HG03342 (cell line): ENCODE results near the gene PPP1R3E.
A peak's percentile ranks its signal among the peaks of the same experiment; 100 is the strongest.
"Not testable (repeated sequence)": the region's sequence is repeated elsewhere in the genome, so short reads cannot be mapped to it uniquely, and the experiment has no call there.

Source experiments
- ATAC-seq: cut with Tn5 transposase; IDR thresholded peaks from one replicate; pipeline ENCODE4 v1.9.1; 2021; ENCODE audit warnings: mild to moderate bottlenecking, moderate library complexity; ENCODE audit not compliant: unreplicated experiment

Gene PPP1R3E

DNA sequence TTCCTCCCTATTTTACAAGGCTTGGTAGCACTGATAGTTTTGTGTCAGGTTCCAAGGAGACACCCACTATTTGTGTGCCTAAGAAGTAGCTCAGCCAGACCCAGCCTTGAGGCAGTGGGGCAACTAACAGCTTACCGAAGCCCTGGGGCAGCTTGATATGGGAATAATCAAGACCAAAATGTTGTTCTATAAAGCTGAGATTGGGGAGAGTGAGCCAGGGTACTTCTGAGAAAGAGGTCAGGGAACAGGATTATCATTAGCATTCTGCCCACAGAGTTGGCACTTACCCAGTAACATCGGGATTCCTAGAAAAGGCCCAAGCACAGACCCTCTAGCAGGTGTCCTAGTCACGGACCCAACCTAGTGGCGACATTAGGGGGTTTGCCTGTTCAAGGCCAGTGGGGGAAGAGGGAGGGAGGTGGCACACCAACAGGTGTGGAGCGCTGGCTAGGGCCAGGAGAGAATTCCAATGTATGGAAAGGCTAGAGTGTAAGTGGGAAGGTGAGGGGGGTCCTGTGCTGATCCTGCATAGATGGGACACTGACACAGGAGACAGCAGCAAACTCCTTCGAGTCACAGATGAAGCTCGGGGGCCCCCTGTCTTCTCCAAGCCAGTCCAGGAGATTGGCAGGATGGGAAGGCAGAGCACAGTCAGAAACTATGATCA is 4.9 kb downstream of the PPP1R3E start:
- ATAC-seq: no peak

- no peak for ATAC-seq
These were observed 5.6 kb downstream of the PPP1R3E start for GRCh38 chr14:23297096-23297495.

DNA sequence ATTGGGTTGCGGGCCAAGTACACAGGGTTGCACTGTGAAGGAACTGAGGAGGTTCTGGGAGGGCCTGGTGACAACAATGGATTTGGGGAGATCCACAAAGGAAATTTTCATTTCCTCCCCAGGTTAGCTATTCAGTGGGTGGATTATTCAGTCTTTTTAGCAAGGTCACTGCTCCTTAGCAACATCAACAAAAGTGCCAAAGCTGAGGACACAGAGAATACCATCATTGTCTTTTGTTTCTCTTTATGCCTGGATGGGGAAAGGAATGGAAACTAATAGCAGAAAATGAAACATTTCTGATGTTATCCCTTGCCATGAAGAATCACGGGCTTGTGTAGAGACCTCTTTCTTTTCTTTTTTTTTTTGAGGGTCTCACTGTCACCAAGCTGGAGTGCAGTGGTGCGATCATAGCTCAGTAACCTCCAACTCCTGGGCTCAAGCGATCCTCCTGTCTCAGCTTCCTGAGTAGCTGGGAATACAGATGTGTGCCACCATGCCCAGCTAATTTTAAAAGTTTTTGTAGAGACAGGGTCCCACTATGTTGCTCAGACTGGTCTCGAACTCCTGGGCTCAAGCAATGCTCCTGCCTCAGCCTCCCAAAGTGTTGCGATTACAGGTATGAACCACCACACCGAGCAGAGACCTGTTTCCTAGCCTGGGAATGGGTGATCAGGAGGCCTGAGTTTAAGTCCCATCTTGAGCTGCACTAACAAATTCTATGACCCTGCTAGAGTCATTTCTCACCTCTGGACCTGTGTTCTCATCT is 6.5 kb downstream of the PPP1R3E start:
- no peak for ATAC-seq

DNA sequence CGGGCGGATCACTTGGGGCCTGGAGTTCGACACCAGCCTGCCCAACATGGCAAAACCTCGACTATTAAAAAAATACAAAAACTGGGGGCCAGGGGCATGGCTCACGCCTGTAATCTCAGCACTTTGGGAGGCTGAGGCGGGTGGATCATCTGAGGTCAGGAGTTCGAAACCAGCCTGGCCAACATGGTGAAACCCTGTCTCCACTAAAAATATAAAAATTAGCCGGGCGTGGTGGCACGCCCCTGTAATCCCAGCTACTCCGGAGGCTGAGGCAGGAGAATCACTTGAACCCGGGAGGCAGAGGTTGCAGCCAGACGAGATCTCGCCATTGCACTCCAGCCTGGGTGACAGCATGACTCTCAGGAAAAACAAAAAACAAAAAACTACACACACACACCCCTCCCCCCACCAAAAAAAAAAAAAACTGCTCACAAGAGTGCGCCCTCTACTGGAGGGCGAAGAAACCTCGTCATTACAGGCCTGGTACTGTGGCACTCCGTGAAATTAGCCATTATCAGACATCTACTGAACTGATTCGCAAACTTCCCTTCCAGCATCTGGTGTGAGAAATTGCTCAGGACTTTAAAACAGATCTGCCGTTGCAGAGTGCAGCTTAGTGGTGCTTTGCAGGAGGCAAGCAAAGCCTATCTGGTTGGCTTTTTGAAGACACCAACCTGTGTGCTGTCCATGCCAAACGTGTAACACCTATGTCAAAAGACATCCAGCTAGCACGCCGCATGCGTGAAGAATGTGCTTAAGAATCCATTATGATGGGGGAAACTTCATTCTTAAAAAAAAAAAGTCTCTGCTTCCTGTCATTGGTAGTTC is 7.7 kb downstream of the PPP1R3E start:
- ATAC-seq: peak; percentile 56

DNA sequence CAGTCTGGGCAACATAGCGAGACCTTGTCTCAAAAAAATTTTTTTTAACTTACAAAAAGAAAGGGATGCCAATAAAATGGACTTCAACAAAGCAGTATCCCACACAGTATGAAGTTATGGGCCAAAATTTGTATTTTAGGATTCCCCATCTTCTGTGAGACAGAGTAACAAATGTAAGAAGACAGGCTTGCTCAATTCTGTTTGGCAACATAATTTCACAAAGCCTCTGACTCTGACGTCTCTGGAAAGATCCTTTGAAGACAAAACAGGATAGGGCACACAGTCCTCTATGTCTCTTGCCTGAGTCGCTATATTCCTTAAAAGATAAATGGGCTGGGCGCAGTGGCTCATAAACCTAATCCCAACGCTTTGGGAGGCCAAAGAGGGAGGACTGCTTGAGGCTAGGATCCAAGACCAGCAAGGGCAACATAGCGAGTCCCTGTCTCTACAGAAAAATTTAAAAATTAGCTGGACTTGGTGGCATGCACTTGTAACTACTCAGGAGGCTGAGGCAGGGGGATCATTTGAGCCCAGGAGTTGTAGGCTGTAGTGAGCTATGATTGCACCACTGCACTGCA is 15.7 kb downstream of the PPP1R3E start:
- ATAC-seq: no peak

DNA sequence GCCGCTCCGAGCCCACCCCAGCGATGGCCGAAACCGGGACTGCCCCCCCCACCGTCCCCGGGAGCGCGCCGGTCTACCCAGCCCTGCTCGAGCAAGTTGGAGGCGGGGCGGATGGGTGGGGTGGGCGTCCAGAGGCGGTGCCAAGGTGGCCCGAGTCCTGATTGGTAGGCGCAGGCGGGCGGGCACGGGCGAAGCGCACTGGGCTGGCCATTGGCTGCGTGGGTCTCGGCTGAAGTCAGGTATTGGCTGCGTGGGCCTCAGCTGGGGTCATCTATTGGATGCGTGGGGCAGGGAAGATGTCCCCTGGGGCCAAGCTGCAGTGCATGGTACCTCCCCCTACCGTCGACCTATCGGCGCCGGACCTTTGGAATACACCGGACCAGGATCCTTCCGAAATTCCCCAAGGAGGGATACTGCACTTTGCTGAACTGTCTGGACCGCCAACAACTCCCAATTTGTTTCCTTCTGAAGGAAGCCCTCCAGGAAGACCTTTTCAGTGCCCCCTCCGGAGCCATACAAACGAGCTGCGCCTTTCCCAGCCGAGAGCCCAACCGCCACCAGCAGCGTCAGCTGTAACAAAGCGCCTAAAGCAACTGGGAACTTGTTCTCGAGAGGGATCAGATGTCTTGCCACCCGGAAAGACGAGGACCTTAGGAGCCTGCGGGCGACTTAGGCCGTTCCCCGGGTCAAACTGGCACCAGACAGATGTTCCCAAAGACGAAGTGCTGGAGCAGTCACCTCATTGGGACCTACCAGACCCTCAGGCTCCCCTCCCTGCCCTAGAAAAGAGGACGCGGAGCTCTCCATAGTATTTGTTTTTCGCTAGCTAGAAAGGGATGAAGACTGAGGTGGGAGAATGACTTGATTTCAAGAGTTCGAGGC is 16.4 kb downstream of the PPP1R3E start, which contains the start of gene HOMEZ:
TSS of gene HOMEZ (minus strand) at position 113 of the 882 bp plus-strand sequence. CDS start 180 bp downstream, outside the sequence.
- peak; percentile 97 for ATAC-seq

DNA sequence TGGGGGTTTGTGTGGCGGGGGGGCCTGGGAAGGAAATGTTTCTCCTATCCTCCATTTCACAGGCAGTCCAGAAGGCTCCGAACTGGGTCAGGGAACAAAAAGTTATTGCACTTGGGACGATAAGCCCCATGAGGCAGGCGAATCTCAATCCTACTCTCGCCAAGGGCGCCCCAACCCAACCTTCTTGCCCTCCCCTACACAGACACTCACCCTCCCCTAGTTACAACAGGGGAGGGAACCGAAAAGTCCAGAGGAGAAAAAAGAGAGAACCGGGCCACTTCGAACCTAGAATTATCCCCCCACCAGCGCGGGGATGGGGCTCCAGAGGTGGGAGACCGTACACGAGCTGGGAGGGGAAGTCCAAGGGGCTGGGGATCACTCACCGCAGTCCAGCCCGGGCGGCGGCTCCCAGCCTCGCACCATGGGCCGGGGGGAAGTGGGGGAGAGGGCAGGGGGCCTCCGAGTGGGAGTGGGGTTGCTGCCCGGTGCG is 17.1 kb downstream of the PPP1R3E start:
- peak; percentile 21 for ATAC-seq

- no peak for ATAC-seq
These were observed 17.8 kb downstream of the PPP1R3E start for GRCh38 chr14:23284654-23285529.

DNA sequence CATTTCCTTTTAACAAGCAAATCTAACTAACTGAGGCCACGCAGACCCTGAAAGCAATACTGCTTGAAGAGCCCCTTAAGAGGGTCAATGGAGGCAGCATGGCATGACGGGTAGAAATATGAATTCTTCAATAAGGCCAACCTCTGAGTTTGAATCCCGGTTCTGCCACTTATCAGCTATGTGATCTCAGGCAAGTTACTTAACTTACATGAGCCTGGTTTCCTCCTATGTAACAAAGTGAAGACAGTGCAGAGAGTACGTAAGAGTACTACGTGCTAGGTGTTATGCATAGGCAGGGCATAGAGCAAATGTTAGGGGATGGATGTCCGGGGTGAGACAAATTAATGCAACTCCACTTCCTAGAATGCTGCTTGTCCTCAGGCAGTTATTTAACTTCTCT is 21.4 kb downstream of the PPP1R3E start:
- ATAC-seq: no peak

GRCh38 chr14:23277928-23278327 is 24.7 kb downstream of the PPP1R3E start:
- not testable (repeated sequence) for ATAC-seq

- ATAC-seq: no peak
These were observed 25.5 kb downstream of the PPP1R3E start for GRCh38 chr14:23277189-23277588.

GRCh38 chr14:23275412-23275811 is 27.2 kb downstream of the PPP1R3E start:
- ATAC-seq: no peak

DNA sequence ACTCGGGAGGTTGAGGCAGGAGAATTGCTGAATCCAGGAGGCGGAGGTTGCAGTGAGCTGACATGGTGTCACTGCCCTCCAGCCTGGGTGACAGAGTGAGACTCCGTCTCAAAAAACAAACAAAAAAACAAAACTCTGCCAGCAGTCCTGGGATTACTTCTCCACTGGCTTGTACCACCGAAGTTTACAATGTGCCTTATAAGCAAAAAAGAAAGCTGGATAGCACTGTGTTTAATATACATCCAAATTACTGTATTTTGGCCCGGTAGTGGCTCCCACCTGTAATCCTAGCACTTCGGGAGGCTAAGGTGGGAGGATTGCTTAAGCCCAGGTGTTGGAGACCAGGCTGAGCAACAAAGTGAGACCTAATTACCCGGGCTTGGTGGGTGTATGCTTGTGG is 33.5 kb downstream of the PPP1R3E start:
- no peak for ATAC-seq

- not testable (repeated sequence) for ATAC-seq
These were observed 41.8 kb downstream of the PPP1R3E start for GRCh38 chr14:23260849-23261248.

DNA sequence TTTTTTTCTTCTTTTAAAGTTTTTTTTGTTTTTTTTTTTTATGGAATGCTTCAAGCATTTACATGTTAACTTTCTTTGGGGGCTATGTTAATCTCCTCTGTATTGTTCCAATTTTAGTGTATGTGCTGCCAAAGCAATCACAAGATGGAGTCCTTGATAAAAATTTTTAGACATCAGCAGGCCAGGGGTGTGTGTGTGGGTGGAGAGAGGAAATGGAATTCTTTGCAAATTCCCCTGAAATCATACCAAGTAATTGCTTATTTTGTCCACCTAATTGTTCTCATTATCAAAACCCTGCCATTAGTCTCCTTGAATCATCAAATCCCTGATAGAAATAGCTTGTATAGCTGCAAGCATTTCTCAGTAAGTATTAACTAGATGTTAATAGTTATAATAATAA is 43.2 kb downstream of the PPP1R3E start:
- no peak for ATAC-seq

DNA sequence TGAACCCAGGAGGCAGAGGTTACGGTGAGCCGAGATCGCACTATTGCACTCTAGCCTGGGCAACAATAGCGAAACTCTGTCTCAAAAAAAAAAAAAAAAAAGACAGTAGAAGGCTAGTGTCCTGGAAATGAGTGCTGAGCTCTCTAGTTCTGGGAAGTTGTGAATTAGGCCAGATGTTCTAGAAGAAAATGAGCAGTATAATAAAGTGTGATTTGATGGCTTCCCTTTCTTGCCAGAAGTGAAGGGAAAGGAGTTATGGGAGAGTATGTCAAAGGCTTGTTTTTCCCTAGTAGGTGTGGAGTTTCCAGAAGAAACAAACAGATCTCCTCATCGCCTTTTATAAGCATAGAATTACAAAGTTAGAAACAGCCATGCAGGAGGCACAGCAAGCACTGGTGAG is 44.4 kb downstream of the PPP1R3E start:
- no peak for ATAC-seq

DNA sequence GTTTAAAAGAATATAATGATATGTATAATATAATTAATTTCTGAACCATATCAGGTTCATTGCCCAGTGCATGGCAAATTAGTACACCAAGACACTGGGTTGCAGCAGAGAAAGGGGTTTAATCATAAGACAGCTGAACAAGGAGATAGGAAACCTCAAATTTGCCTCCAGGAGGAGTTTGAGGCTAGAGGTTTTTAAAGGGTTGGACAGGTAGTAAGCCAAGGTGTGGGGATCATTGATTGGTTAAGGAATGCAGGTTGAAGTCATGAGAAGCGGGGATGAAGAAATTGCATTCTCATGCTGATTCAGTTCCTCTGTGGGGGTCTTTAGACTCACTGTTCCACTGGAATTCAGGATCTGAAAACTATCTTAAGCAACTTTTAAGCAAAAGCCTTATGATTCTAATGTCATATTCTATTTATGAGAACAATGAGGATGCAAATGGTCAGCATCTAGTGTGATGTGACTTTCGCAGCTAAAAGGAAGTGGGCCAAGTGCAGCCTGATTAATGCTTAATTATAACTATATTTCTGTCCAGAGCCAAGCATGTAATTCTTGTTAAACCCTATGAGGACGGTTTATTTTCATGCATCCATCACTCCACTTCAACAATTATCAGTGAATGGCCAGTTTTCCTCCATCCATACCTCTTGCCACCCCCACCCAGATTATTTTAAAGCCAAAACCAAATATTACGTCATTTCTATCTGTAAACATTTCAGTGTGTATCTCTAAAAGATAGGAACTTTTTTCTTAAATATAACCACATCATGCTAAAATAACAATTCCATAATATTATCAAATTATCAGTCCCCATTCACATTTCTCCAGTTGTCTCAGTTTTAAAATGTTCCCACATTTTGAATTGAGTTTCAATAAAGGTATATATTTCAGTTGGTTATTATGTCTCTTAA is 50.0 kb downstream of the PPP1R3E start:
- no peak for ATAC-seq

GRCh38 chr14:23252006-23252405 is 50.7 kb downstream of the PPP1R3E start:
- ATAC-seq: no peak
